Panc1 (cell line): Measurements from ENCODE around the gene SMC6.

Experiments used
- POLR2AphosphoS5 ChIP-seq: IDR thresholded peaks from 2 replicates; pipeline ENCODE4 v1.6.1; 2012; ENCODE audit warnings: mild to moderate bottlenecking, low read depth, low read length, moderate library complexity
- TF ChIP-seq, protein P1 (sequence below): fragments of 450-650 bp; IDR thresholded peaks from 2 replicates; pipeline ENCODE4 v1.5.1; 2017; ENCODE audit warnings: mild to moderate bottlenecking

GRCh38 chr2:17772532-17772931, 18.9 kb upstream of the SMC6 start:
- TF ChIP-seq, protein P1, sequence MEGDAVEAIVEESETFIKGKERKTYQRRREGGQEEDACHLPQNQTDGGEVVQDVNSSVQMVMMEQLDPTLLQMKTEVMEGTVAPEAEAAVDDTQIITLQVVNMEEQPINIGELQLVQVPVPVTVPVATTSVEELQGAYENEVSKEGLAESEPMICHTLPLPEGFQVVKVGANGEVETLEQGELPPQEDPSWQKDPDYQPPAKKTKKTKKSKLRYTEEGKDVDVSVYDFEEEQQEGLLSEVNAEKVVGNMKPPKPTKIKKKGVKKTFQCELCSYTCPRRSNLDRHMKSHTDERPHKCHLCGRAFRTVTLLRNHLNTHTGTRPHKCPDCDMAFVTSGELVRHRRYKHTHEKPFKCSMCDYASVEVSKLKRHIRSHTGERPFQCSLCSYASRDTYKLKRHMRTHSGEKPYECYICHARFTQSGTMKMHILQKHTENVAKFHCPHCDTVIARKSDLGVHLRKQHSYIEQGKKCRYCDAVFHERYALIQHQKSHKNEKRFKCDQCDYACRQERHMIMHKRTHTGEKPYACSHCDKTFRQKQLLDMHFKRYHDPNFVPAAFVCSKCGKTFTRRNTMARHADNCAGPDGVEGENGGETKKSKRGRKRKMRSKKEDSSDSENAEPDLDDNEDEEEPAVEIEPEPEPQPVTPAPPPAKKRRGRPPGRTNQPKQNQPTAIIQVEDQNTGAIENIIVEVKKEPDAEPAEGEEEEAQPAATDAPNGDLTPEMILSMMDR: no peak
- no peak for TF ChIP-seq POLR2AphosphoS5
